Activated T-helper 9 cell treated with anti-CD3 and anti-CD28 coated beads, Interleukin-2, amount 50 U/mL, for 16 hours (primary cell): ENCODE data around the gene ZNF804A.
"Not testable (repeated sequence)": the region's sequence is repeated elsewhere in the genome, so short reads cannot be mapped to it uniquely, and the experiment has no call there.

Experiments used
- DNase-seq: peaks from one replicate; pipeline ENCODE4 v3.0.0-alpha.2; 2020; ENCODE audit warnings: low read depth

Gene ZNF804A

DNA sequence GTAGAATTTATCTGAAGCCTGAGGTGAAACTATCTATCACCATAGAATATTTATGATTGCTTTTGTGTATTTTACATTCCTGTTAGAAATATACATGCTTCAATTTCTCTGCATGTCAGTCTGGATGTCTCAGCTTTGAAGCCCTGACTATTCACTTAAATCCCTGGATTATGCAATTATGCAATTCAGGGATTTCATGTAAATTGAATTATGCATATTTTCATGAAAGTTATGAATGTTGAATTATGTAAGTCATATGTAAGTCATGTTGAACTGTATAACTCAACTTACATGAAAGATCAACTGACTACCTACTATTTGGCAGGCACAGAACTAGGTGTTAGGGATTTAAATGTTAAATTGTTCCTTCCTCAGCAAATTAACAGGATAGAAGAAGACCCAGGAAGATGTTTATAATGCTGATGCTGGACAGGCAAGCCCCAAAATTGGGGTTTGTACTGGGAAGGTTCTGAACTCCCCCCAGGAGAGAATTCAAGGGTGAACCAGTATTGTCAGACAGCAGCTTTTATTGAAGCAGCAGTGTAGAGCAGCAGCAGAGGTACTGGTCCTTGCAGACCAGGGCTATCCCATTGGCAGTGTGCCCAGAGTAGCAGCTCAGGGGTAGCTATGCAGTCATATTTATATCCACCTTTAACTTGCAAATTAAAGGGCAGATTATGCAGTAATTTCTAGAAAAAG, 236.5 kb downstream of the ZNF804A start:
- no peak for DNase-seq

- no peak for DNase-seq
These were observed 237.0 kb downstream of the ZNF804A start for GRCh38 chr2:184835398-184835715.

GRCh38 chr2:184847331-184847730, 249.0 kb downstream of the ZNF804A start:
- DNase-seq, result no peak

GRCh38 chr2:184849516-184849915, 251.2 kb downstream of the ZNF804A start:
- DNase-seq, result no peak

GRCh38 chr2:184851576-184851975, 253.2 kb downstream of the ZNF804A start:
- no peak for DNase-seq

- DNase-seq, result no peak
These were observed 260.9 kb downstream of the ZNF804A start for GRCh38 chr2:184859187-184859586.

DNA sequence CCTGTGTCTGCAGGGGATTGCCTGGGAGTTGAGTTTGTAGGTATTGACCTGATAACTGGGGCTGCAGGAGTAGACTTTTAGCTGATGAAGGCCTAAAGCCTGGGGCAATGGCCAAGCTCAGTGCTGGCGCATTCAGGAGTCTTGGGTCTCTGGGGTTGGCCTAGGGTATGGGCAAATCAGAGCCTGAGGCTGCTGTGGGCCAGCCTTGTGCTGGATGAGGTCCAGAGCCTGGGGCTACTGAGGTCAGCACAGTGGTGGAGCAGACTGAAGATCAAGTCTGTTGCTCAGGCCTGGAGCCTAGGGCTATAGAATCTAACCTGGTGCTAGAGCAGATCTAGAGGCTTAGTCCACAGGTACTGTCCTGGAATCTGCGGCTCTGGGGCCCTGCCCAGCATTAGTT, 262.4 kb downstream of the ZNF804A start:
- DNase-seq, result no peak

DNA sequence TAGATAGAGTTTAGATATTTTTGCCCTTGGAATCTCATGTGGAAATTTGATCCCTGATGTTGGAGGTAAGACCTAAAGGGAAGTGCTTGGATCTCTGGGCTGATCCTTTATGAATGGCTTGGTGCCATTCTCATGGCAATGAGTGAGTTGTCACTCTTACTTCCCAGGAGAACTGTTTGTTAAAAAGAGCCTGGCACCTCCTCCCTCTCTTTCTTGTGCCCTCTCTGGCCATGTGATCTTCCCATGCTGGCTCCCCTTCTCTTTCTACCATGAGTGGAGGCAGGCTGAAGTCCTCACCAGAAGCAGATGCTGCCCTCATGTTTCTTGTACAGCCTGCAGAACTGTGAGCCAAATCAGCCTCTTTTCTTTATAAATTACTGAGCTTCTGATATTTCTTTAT, 276.9 kb downstream of the ZNF804A start:
- DNase-seq, result no peak

DNA sequence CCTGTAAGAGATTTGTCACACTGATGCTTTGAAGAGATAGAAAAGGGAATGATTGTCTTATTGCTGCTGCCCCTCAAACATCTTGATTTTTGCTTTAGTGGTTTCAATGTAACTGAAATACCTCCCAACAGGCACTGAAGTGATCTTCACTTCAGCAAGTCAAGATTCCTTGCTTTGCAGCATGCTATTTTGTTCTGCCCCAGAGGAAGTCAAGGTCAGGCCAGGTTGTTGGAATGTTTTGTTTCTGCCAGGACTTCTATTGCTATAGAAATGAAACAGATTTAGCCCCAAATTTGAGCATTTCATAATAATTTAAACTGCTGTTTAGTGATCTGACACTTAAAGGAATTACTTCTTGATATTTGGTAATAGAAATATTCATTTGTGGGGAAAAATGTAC, 277.6 kb downstream of the ZNF804A start:
- no peak for DNase-seq

GRCh38 chr2:184877909-184878308, 279.6 kb downstream of the ZNF804A start:
- DNase-seq, result no peak

GRCh38 chr2:184879671-184880070, 281.3 kb downstream of the ZNF804A start:
- no peak for DNase-seq

DNA sequence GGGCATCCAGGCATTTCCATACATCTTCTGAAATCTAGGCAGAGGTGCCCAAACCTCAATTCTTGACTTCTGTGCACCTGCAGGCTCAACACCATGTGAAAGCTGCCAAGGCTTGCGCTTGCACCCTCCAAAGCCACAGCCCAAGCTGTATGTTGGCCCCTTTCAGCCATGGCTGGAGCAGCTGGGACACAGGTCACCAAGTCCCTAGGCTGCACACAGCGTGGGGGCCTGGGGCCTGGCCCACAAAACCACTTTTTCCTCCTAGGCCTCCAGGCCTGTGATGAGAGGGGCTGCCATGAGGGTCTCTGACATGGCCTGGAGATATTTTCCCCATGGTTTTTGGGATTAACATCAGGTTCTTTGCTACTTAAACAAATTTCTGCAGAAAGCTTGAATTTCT, 288.3 kb downstream of the ZNF804A start:
- DNase-seq, result not testable (repeated sequence)

- no peak for DNase-seq
These were observed 292.0 kb downstream of the ZNF804A start for GRCh38 chr2:184890311-184890710.

GRCh38 chr2:184904991-184905390, 306.7 kb downstream of the ZNF804A start:
- no peak for DNase-seq

DNA sequence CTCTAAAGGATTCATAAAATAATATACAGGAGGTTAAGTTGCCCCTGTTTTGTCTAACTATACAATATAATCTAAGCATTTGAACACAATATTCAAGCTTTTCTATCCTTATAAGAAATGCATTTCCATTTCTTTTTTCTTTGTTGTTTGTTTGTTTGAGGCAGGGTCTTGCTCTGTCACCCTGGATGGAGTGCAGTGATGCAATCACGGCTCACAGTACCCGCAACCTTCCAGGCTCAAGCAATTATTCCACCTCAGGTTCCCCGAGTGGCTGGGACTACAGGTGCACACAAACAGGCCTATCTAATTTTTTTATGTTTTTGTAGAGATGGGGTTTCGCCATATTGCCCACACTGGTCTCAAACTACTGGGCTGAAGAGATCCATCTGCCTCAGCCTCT, 307.8 kb downstream of the ZNF804A start:
- no peak for DNase-seq

- no peak for DNase-seq
These were observed 308.4 kb downstream of the ZNF804A start for GRCh38 chr2:184906709-184907108.

DNA sequence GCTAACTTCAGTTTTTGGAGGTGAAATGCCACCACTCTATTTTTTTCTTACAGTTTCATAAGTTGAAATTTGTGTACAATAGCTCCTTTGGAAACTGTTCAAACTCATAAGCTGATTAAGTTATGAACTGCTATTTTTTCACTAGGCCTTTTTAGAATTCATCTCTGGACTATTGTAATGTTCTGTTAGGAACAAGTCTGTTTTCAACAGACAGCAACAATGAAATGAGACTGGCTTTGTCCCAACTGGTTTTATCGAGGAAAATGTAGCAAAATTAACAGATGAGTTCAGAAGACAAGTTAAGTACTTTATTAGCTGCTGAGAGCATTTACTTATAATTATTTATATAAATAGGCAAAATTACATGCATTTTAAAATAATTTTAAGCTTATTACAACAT, 310.6 kb downstream of the ZNF804A start:
- DNase-seq, result no peak

GRCh38 chr2:184920451-184920965, 322.2 kb downstream of the ZNF804A start:
- no peak for DNase-seq

DNA sequence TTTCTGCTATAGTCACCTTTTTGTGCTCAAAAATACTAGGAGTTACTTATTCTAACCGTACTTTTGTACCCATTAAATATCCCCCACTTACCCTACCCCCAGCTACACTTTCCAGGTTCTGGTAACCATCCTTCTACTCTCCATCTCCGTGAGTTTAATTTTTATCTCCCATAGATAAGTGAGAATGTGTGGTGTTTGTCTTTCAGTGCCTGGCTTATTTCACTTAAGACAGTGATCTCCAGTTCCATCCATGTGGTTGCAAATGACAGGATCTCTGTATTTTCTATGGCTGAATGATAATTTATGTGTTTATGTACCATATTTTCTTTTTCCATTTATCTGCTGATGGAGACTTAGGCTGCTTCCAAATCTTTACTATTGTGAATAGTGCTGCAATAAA, 323.3 kb downstream of the ZNF804A start:
- no peak for DNase-seq

- DNase-seq, result no peak
These were observed 325.4 kb downstream of the ZNF804A start for GRCh38 chr2:184923751-184924150.

- no peak for DNase-seq
These were observed 328.7 kb downstream of the ZNF804A start for GRCh38 chr2:184927040-184927439.

DNA sequence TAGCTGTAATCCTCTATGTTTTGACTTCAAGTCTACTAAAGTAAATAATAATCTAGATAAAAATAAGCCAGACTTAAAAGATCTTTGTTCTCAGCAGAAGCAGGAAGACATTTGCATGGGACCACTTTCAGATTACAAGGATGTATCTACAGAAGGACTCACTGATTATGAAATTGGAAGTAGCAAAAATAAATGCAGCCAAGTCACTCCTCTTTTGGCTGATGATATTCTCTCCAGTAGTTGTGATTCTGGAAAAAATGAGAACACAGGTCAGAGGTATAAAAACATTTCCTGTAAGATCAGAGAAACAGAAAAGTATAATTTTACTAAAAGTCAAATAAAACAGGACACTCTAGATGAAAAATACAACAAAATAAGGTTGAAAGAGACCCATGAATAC, 338.4 kb downstream of the ZNF804A start:
- DNase-seq, result no peak

DNA sequence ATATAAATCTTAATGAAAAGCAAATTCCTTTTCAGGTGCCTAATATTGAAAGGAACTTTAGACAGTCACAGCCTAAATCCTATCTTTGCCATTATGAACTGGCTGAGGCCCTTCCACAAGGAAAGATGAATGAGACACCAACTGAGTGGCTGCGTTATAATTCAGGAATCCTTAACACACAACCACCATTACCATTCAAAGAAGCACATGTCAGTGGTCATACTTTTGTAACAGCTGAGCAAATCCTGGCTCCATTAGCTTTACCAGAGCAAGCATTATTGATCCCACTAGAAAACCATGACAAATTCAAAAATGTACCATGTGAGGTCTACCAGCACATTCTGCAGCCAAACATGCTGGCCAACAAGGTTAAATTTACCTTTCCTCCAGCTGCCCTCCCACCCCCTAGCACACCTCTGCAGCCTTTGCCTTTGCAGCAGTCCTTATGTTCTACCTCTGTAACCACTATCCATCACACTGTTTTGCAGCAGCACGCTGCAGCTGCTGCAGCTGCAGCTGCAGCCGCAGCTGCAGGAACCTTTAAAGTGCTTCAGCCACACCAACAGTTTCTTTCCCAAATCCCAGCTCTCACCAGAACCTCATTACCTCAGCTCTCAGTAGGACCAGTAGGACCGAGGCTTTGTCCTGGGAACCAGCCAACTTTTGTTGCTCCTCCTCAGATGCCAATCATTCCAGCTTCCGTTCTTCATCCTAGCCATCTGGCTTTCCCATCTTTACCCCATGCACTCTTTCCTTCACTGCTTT, 340.1 kb downstream of the ZNF804A start:
- no peak for DNase-seq

GRCh38 chr2:184945326-184945725, 347.0 kb downstream of the ZNF804A start:
- no peak for DNase-seq
